Activated T-helper 17 cell treated with anti-CD3 and anti-CD28 coated beads, Interleukin-2, amount 50 U/mL, for 72 hours (primary cell): ENCODE results near the gene ACBD4. TPM values are rescaled to one million over a fixed set of nuclear protein-coding genes. Genes with fewer than 3 reads are reported as not detected.

Experiments used
- ATAC-seq: fragments of 150-1000 bp; cut with Tn5 transposase; replicated peaks from 2 replicates; pipeline ENCODE4 v1.10.0; 2021; ENCODE audit warnings: mild to moderate bottlenecking, moderate library complexity
- H3K27ac Mint-ChIP-seq: one replicate; pipeline ENCODE4 v1.8.0; 2022; ENCODE audit warnings: mixed read lengths
- H3K27me3 Mint-ChIP-seq: one replicate; pipeline ENCODE4 v1.8.0; 2022; ENCODE audit warnings: mixed read lengths
- H3K36me3 Mint-ChIP-seq: one replicate; pipeline ENCODE4 v1.8.0; 2022; ENCODE audit warnings: low read depth, mild to moderate bottlenecking, mixed read lengths
- H3K4me1 Mint-ChIP-seq: one replicate; pipeline ENCODE4 v1.8.0; 2022; ENCODE audit warnings: mixed read lengths
- H3K4me3 Mint-ChIP-seq: one replicate; pipeline ENCODE4 v1.8.0; 2022; ENCODE audit warnings: mild to moderate bottlenecking, mixed read lengths
- H3K9me3 Mint-ChIP-seq: one replicate; pipeline ENCODE4 v1.8.0; 2022; ENCODE audit warnings: mixed read lengths
- total RNA-seq, 2 donors: library from RNA; stranded (reverse); gene quantifications; one replicate each; pipeline ENCODE4 v1.2.3, GENCODE V29; 2022

The ACBD4 gene
- total RNA-seq, 2 donors from 2014 or later: 9.8 to 12.6 TPM

DNA sequence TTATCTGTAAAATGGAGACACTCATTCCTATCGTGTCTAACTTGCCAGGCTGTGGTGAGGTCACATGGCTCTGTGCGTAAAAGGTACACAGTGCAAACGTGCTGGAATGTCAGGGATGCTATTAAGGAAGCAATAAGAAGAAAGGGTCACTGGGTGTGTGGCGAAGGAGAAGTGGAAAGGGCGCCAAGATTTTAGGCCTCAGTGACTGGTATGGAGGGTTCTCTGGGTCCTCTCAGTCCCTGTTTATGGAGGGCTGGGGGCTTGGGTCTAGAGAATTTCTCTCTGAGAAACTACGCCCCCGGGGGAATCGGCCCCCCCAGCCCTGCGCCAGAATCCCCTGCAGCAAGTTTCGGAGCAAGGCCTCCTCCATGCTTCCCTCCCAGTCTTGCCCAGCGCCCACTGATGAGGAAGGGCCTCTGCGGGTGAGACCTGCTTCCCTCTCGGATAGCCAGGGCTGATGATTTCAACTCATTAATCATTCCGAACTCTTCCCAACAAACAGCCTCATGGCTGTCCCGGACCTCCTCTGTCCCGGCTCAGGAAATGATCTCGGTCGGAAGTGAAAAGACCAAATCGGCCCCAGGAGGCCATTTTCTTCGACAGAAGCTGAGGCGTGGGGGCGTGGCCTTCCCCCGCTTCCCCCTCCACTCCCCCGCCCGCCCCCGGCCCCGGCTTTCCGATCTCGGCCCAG is 11.5 kb downstream of the ACBD4 start:
- Mint-ChIP-seq H3K36me3 (peaks cover 53% of the 10 kb centered on the region), H3K9me3 (no peaks in the 10 kb centered on the region), H3K4me3 (peak overlapping the region; percentile 99), H3K27me3 (no peaks in the 10 kb centered on the region), H3K4me1 (peaks cover 25% of the 10 kb centered on the region), H3K27ac (peak overlapping the region; percentile 100)
- ATAC-seq: peak; percentile 0

DNA sequence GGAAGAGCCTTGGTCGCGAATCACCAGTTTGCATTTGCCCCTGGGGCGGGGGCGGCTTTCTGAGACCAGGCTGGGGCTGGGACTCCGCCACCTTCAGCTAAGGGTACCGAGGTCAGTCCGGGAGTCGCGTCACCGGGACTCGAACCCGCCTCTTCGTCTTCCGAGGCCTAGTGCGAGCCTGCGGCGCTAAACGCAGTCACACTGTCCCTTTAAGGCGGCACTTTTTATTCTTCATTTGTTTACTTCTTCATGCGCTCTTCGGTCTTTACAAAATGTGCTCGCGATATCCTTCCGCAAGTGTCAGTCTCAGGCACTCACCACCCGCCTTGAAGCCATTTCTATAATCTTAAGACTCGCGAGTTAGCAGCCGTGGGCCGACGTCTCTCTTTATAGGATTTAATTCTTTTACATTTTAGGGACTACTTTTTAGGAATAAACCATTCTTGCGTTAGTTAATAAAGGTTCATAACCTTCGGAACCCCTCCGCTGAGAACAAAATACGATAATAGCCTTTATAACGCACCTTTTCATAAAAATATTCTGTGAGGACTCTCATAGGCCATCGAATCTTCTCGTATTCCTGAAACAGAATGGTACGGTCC is 12.2 kb downstream of the ACBD4 start:
- peaks cover 25% of the 10 kb centered on the region for H3K4me1 Mint-ChIP-seq
- no peaks in the 10 kb centered on the region for H3K27me3 Mint-ChIP-seq
- no peaks in the 10 kb centered on the region for H3K9me3 Mint-ChIP-seq
- peaks cover 53% of the 10 kb centered on the region for H3K36me3 Mint-ChIP-seq
- peak; percentile 30 for ATAC-seq
- peak overlapping the region; percentile 99 for H3K4me3 Mint-ChIP-seq
- peak overlapping the region; percentile 100 for H3K27ac Mint-ChIP-seq

DNA sequence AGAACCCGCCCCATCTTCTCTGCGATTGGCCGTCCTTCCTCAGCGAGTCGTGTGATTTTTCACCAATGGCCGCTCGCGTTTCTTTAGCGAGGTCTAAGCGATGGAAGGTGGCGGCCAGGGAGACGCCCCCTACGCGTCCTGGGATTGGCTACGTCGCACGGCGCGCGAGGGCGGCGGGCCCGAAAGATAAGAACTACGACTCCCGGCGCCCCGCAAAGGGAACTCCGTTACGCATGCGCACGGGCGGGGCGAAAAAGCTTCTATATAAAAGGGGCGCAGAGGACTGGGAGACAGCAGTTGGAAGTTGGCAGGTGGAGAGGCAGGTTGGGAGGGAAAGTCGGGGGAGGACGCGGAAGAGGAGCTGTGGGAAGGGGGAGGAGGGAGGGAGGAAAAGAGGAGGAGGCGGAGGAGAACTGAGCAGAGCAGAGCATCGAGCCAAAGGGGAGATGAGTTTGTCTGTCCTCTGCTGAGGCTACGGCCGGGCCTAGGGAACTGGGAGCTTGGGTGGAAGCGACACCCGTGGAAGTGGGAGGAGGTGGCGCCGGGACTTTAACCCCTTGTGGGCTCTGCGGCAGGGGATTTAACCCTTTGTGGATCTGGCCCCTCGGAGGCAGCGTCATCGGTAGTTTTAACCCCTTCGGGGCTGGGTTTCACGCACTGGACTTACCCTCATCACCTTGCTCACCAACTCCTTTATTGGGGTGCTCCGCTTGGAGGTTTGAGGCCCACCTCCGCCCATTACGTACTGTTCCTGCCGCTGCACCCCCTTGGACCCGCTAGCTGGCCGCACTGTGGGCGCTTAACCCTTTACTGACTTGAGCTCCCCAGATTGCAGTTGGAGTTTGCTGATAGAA is 12.9 kb downstream of the ACBD4 start, which contains the start of gene HEXIM1:
HEXIM1 (plus strand) TSS at position 293 of the 854 bp plus-strand sequence. CDS start 716 bp downstream, outside the sequence.
- H3K4me3 Mint-ChIP-seq: peak within 1 kb of the TSS; percentile 99
- no peaks in the 10 kb centered on the region for H3K9me3 Mint-ChIP-seq
- peaks cover 53% of the 10 kb centered on the region for H3K36me3 Mint-ChIP-seq
- H3K4me1 Mint-ChIP-seq: peaks cover 25% of the 10 kb centered on the region
- peak within 1 kb of the TSS; percentile 100 for H3K27ac Mint-ChIP-seq
- ATAC-seq: peak; percentile 85
- no peaks in the 10 kb centered on the region for H3K27me3 Mint-ChIP-seq

DNA sequence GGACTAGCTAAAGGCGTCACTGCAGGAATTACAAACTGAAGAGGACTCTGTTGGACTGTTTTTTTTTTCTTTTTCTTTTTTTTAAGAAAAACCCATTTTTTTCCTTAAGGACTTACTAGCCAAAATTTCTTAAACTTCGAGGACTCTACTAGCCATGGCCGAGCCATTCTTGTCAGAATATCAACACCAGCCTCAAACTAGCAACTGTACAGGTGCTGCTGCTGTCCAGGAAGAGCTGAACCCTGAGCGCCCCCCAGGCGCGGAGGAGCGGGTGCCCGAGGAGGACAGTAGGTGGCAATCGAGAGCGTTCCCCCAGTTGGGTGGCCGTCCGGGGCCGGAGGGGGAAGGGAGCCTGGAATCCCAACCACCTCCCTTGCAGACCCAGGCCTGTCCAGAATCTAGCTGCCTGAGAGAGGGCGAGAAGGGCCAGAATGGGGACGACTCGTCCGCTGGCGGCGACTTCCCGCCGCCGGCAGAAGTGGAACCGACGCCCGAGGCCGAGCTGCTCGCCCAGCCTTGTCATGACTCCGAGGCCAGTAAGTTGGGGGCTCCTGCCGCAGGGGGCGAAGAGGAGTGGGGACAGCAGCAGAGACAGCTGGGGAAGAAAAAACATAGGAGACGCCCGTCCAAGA is 13.7 kb downstream of the ACBD4 start:
- peak; percentile 34 for ATAC-seq
- Mint-ChIP-seq H3K4me3 (peak overlapping the region; percentile 99), H3K4me1 (peaks cover 25% of the 10 kb centered on the region), H3K9me3 (no peaks in the 10 kb centered on the region), H3K36me3 (peaks cover 53% of the 10 kb centered on the region), H3K27ac (peak overlapping the region; percentile 100), H3K27me3 (no peaks in the 10 kb centered on the region)

DNA sequence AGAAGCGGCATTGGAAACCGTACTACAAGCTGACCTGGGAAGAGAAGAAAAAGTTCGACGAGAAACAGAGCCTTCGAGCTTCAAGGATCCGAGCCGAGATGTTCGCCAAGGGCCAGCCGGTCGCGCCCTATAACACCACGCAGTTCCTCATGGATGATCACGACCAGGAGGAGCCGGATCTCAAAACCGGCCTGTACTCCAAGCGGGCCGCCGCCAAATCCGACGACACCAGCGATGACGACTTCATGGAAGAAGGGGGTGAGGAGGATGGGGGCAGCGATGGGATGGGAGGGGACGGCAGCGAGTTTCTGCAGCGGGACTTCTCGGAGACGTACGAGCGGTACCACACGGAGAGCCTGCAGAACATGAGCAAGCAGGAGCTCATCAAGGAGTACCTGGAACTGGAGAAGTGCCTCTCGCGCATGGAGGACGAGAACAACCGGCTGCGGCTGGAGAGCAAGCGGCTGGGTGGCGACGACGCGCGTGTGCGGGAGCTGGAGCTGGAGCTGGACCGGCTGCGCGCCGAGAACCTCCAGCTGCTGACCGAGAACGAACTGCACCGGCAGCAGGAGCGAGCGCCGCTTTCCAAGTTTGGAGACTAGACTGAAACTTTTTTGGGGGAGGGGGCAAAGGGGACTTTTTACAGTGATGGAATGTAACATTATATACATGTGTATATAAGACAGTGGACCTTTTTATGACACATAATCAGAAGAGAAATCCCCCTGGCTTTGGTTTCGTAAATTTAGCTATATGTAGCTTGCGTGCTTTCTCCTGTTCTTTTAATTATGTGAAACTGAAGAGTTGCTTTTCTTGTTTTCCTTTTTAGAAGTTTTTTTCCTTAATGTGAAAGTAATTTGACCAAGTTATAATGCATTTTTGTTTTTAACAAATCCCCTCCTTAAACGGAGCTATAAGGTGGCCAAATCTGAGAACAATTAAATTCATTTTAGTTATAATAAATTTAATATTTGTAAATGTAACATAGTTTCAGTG is 14.5 kb downstream of the ACBD4 start:
- H3K27ac Mint-ChIP-seq: peak overlapping the region; percentile 100
- peaks cover 25% of the 10 kb centered on the region for H3K4me1 Mint-ChIP-seq
- no peaks in the 10 kb centered on the region for H3K9me3 Mint-ChIP-seq
- no peak for ATAC-seq
- H3K36me3 Mint-ChIP-seq: peaks cover 53% of the 10 kb centered on the region
- no peaks in the 10 kb centered on the region for H3K27me3 Mint-ChIP-seq
- peak overlapping the region; percentile 99 for H3K4me3 Mint-ChIP-seq

DNA sequence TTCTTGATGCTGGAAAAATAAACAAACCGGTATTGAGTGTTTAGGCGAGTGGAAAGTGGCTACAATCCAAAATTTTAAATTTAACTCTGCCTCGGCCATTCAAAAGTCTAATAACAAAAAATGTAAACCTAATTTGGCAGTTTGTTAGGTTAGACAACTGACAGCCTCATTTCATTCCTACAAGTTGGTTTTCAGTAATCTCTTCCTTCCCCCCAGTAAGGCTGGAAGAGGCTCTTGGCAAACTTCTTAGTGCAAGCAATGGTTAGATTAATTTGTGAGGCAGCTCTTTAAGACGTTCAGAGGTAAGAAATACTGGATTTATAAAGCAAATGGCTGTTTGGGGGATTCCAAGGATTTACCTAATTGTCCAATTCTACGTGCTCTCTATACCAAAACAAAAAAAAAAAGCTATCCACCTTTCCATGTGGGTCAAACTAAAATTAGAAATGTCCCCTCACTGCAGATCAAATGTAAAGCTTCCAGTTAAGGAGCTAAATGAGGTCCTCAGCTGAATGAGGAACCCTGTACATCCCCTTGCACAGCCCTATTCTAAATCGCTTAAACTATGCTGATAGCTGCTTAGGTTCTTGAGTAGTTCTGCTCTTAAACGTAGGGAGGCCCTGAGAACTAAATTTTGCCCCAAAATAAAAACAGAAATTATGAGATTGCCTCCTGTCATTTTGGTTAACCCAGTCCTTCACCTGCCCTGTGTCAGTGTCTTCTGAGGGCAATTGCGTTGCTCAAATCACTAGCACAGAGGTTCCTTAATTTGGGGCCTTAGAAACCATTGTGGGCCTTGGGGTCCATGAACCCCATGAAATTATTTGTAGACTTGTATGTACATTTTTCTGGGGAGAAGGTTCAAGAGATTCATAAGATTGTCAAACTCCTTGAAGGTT is 15.7 kb downstream of the ACBD4 start:
- peaks cover 25% of the 10 kb centered on the region for H3K4me1 Mint-ChIP-seq
- peaks cover 53% of the 10 kb centered on the region for H3K36me3 Mint-ChIP-seq
- no peaks in the 10 kb centered on the region for H3K9me3 Mint-ChIP-seq
- ATAC-seq: no peak
- peak overlapping the region; percentile 100 for H3K27ac Mint-ChIP-seq
- no peaks in the 10 kb centered on the region for H3K27me3 Mint-ChIP-seq
- H3K4me3 Mint-ChIP-seq: peak overlapping the region; percentile 99

DNA sequence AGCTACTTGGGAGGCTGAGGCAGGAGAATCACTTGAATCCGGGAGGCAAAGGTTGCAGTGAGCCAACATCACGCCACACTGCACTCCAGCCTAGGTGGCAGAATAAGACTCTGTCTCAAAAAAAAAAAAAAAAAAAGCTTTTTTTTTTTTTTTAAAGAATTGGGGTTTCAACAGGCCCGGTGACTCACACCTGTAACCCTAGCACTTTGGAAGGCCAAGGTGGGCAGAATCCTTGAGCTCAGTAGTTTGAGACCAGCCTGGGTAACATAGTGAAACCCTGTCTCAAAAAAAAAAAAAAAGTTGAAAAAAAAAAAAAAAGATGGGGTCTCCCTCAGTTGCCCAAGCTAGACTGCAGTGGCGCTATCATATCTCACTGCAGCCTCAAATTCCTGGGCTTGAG is 19.5 kb downstream of the ACBD4 start:
- Mint-ChIP-seq H3K4me1 (peaks cover 20% of the 10 kb centered on the region), H3K27ac (no peak overlapping the region), H3K36me3 (peaks cover 38% of the 10 kb centered on the region), H3K9me3 (no peaks in the 10 kb centered on the region), H3K4me3 (no peak overlapping the region), H3K27me3 (no peaks in the 10 kb centered on the region)
- ATAC-seq: peak; percentile 6

DNA sequence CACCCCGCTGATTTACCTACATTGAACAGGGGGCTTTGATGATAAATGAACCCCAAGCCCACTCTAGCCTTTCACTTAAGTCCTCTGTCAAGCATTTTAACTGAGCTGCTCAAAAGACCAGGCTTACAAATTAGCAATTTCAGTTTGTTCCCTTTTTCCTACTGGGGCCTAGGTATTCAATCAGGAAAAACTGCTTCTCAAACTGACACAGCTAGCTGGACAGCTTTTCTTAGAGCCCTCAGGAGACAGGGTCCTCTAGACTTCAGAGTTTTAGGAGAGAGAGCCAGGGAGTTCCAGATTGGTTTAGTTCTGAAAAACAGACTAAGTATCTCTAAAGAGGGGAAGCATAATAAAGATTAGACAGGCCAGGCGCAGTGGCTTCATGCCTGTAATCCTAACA is 20.0 kb downstream of the ACBD4 start:
- no peak for ATAC-seq
- no peak overlapping the region for H3K27ac Mint-ChIP-seq
- no peaks in the 10 kb centered on the region for H3K9me3 Mint-ChIP-seq

DNA sequence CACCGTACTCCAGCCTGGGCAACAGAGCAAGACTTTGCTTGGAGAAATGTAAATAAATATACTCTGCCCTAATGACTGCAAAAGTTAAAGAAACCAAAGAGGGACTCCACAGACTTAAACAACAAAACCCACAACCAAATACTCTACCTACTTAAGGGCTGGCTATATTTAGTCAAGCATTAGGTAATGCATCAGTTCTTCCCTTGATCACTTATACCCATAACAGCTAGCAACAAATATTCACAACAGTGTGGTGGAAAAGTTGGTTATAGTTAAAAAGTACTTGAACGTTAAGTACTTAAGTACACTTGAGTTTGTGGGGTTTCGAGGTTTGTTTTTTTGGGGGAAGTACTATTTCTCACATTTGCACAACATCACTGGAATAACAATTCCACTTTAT is 20.8 kb downstream of the ACBD4 start:
- no peak overlapping the region for H3K4me3 Mint-ChIP-seq
- no peak overlapping the region for H3K27ac Mint-ChIP-seq
- peaks cover 17% of the 10 kb centered on the region for H3K4me1 Mint-ChIP-seq
- H3K27me3 Mint-ChIP-seq: no peaks in the 10 kb centered on the region
- ATAC-seq: no peak
- no peaks in the 10 kb centered on the region for H3K9me3 Mint-ChIP-seq
- peaks cover 35% of the 10 kb centered on the region for H3K36me3 Mint-ChIP-seq

More for the DNA sequence above, 20.0 kb downstream of the ACBD4 start:
- Mint-ChIP-seq H3K4me1 (peaks cover 20% of the 10 kb centered on the region), H3K27me3 (no peaks in the 10 kb centered on the region), H3K36me3 (peaks cover 38% of the 10 kb centered on the region), H3K4me3 (no peak overlapping the region)

DNA sequence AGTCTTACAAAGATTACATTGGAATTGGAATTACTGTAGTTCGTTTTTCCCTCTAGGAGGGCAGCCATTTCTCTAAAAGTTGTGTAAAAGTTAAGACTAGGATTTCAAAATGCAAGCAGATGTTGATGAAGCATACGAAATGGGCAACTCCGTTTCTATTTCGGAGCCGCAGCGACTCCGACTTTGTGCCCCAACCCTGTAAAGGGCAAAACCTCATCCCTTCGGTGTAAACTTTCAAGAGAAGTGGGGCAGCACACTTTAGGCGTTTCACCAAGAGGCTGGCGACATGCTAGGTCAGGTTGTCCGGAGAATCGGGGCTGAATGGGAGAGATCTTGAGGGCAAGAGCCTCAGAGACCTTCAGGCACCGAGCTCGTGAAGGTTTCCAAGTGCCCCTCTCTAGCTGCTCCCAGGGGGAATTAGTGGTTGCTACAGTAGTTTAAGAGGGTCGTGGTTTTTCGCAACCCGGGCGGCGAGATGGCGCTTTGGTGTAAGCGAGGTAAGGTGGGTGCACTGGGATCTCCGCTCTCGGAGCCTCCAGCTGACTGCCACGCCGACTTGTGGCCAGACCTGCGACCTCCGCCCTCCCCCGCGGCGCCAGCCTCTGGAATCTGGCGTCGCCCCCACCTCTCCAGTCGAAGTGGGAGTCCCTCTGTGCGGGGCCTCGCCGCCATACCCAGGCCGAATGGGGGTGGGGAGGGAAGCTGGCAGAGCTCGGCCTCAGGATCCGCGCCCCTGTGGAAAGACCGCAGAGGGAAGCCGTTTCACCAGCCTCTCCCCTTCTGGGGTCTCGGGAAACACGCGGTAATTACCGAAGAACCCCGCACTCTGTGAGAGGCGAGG is 25.2 kb downstream of the ACBD4 start:
- Mint-ChIP-seq H3K4me1 (peaks cover 16% of the 10 kb centered on the region), H3K27me3 (no peaks in the 10 kb centered on the region), H3K27ac (peak overlapping the region; percentile 94), H3K9me3 (no peaks in the 10 kb centered on the region), H3K4me3 (peak overlapping the region; percentile 96), H3K36me3 (peaks cover 35% of the 10 kb centered on the region)
- peak; percentile 27 for ATAC-seq

DNA sequence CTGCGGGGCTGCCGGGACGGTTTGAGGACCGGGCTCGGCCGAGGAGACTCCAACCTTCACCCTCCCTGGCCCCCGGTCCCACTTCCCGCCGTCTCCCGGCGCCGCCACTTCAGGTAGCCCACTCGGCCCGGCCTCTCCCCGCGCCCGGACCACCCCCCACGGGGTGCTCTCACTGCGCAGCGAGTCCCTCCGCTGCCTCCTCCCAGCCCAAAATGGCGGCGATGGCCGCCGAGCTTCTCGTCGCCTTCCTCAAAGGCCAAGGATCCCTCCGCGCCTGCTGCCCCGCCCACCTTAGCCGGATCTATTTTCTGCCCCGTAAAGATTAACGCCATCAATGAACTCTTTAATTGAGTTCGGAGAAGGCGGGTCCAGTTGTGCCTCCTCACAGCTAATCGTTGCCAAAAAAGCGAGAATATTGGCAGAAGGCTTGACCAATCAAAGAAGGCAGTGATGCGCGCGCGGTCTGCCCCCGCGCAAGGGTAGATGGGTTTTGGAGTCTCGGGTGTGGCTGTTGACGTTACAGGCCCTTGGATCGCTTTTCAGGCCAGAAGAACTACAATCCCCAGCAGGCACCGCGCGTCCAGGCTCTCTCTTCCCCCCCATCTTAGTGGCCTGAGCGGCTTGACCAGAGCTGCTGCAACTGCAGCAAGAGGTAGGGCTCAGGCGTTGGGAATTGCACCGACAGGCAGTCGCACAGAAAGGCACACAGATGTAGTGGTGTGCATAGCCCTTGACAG is 26.0 kb downstream of the ACBD4 start, which contains the start of gene HEXIM2:
HEXIM2 (plus strand) TSS at position 588 of the 737 bp plus-strand sequence. CDS start 919 bp downstream, outside the sequence.
- Mint-ChIP-seq H3K27ac (peak within 1 kb of the TSS; percentile 94), H3K4me1 (peaks cover 16% of the 10 kb centered on the region), H3K4me3 (peak within 1 kb of the TSS; percentile 96), H3K27me3 (no peaks in the 10 kb centered on the region), H3K9me3 (no peaks in the 10 kb centered on the region), H3K36me3 (peaks cover 35% of the 10 kb centered on the region)
- peak; percentile 98 for ATAC-seq
